MM.1S (cell line): Measurements from ENCODE around the gene TIMMDC1.

Source experiments
- EZH2 ChIP-seq: fragments of 300-600 bp; sonication (generic); optimal IDR thresholded peaks from 2 replicates; pipeline ENCODE3; 2017; ENCODE audit warnings: low read depth, mild to moderate bottlenecking, antibody characterized with exemption, low read length, mixed read lengths
- EZH2phosphoT487 ChIP-seq: fragments of 300-600 bp; sonication (generic); IDR thresholded peaks from 2 replicates; pipeline ENCODE4 v1.6.1; 2018; ENCODE audit warnings: antibody characterized with exemption, low read length
- TF ChIP-seq, protein P1 (sequence below): fragments of 300-600 bp; sonication (generic); IDR thresholded peaks from 2 replicates; pipeline ENCODE4 v1.5.1; 2016; ENCODE audit warnings: antibody characterized with exemption, low read length, mixed read lengths

DNA sequence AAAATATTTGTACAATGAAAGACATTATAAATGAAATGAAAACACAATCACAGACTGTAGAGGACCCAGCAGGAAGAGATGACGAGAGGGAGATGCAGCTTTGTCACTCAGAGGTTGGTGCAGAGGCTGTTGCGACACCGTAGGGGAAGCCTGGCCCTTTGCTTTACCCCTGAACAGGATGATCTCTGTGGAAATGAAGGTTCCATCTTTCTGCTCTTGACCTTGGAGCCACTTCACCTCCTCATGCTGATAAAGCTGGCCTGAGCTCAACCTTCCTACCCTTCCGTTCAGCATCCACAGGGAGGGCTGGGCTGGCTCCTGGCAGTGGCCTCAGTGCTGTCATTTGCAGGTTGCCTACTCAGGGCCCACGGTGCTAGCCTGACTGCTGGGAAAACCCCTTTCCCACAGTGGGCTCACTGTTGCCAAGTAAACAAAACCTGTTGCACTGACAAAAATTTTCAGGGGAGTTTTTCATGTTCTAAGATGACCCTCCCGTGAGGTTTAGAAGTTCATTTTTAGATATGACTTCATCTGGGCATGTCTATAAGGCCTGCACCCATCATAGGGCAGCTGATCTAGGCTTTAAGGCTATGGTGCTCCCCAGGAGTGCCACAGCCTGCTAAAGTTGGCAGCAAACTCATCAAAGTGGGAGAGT, 64.1 kb downstream of the TIMMDC1 start:
- TF ChIP-seq, protein P1, sequence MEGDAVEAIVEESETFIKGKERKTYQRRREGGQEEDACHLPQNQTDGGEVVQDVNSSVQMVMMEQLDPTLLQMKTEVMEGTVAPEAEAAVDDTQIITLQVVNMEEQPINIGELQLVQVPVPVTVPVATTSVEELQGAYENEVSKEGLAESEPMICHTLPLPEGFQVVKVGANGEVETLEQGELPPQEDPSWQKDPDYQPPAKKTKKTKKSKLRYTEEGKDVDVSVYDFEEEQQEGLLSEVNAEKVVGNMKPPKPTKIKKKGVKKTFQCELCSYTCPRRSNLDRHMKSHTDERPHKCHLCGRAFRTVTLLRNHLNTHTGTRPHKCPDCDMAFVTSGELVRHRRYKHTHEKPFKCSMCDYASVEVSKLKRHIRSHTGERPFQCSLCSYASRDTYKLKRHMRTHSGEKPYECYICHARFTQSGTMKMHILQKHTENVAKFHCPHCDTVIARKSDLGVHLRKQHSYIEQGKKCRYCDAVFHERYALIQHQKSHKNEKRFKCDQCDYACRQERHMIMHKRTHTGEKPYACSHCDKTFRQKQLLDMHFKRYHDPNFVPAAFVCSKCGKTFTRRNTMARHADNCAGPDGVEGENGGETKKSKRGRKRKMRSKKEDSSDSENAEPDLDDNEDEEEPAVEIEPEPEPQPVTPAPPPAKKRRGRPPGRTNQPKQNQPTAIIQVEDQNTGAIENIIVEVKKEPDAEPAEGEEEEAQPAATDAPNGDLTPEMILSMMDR: no peak
- TF ChIP-seq EZH2 (no peak), EZH2phosphoT487 (no peak)
